BJ (cell line): ENCODE measurements around the gene DLG5. TPM values are rescaled to one million over a fixed set of nuclear protein-coding genes. Genes with fewer than 3 reads are reported as not detected.

Source experiments
- CTCF ChIA-PET: fragments of 350-600 bp; formaldehyde crosslinking; extraction: SDS; loops from one replicate; lab custom pipeline; 2021; ENCODE audit warnings: antibody characterized with exemption, inconsistent platforms; lab: Yijun Ruan, JAX
- POLR2A ChIA-PET: fragments of 300-600 bp; sonication (Branson Sonifier 250); formaldehyde crosslinking; extraction: SDS; loops from one replicate; lab custom pipeline; 2021; ENCODE audit warnings: antibody characterized with exemption; lab: Charles Lee
- DNase-seq: peaks from one replicate; pipeline ENCODE4 v3.0.0-alpha.2; 2011; ENCODE audit warnings: low read depth
- H3K27me3 ChIP-seq: 2 replicates; pipeline ENCODE4 v1.6.0; 2011; ENCODE audit warnings: low read length; ENCODE audit not compliant: control insufficient read depth, insufficient read depth
- H3K36me3 ChIP-seq: 2 replicates; pipeline ENCODE4 v1.5.1; 2011; ENCODE audit warnings: low read length; ENCODE audit not compliant: control insufficient read depth, insufficient read depth
- H3K4me3 ChIP-seq: 2 replicates; pipeline ENCODE4 v1.5.1; 2011; ENCODE audit warnings: low read depth, mild to moderate bottlenecking, control low read depth, low read length
- CTCF ChIP-seq: IDR thresholded peaks from 2 replicates; pipeline ENCODE4 v1.5.1; 2011; ENCODE audit warnings: low read depth, mild to moderate bottlenecking, control low read depth, inconsistent platforms, low read length, moderate library complexity; ENCODE audit not compliant: insufficient read depth
- polyA plus RNA-seq: library from polyadenylated mRNA; depleted of rRNA; stranded (reverse); fragments of >200 nt; gene quantifications from 2 replicates; pipeline ENCODE4 v1.2.3, GENCODE V29; 2011

DLG5 gene
- polyA plus RNA-seq, 1 experiment: 21.9 TPM

GRCh38 chr10:77874872-77875271, 51.7 kb downstream of the DLG5 start:
- Histone ChIP-seq H3K4me3 (no peak overlapping the region), H3K36me3 (no peaks in the 10 kb centered on the region), H3K27me3 (no peaks in the 10 kb centered on the region)
- ChIA-PET CTCF (no interaction called here), POLR2A (no interaction called here)
- no peak for DNase-seq
- TF ChIP-seq CTCF: no peak

- ChIA-PET CTCF (interaction anchor here (0.7 to 1.5 kb wide), 3 partner anchors 13 to 110 kb away, joined by 3 to 7 read pairs (median 3); no protein-coding TSS in a partner anchor), POLR2A (interaction anchor here (0.6 kb wide), 1 partner anchor 805 kb away, joined by 4 read pairs; no protein-coding TSS in a partner anchor)
- H3K4me3 ChIP-seq: no peak overlapping the region
- no peak for TF ChIP-seq CTCF
- no peaks in the 10 kb centered on the region for H3K27me3 ChIP-seq
- peak; percentile 19 for DNase-seq
- H3K36me3 ChIP-seq: no peaks in the 10 kb centered on the region
These were observed 52.8 kb downstream of the DLG5 start for GRCh38 chr10:77873536-77874380.

GRCh38 chr10:77872947-77873535, 53.5 kb downstream of the DLG5 start:
- ChIA-PET POLR2A (interaction anchor here (0.6 kb wide), 1 partner anchor 804 kb away, joined by 4 read pairs; no protein-coding TSS in a partner anchor), CTCF (interaction anchor here (0.7 to 1.5 kb wide), 3 partner anchors 13 to 111 kb away, joined by 3 to 7 read pairs (median 3); no protein-coding TSS in a partner anchor)
- H3K4me3 ChIP-seq: no peak overlapping the region
- H3K27me3 ChIP-seq: no peaks in the 10 kb centered on the region
- TF ChIP-seq CTCF: no peak
- DNase-seq: no peak
- no peaks in the 10 kb centered on the region for H3K36me3 ChIP-seq

- Histone ChIP-seq H3K4me3 (no peak overlapping the region), H3K36me3 (no peaks in the 10 kb centered on the region), H3K27me3 (no peaks in the 10 kb centered on the region)
- no peak for TF ChIP-seq CTCF
- no peak for DNase-seq
- ChIA-PET POLR2A (no interaction called here), CTCF (no interaction called here)
These were observed 54.2 kb downstream of the DLG5 start for GRCh38 chr10:77872151-77872946.
